Omental fat pad (tissue), 4 donors: ENCODE measurements around the gene ITGA6. TPM values are rescaled to one million over a fixed set of nuclear protein-coding genes. Genes with fewer than 3 reads are reported as not detected.

ENCODE experiments used
- ATAC-seq: fragments of 150-250 bp; one replicate; pipeline ENCODE4 v1.9.1; 2016; ENCODE audit warnings: mild to moderate bottlenecking, moderate library complexity; ENCODE audit not compliant: low FRiP score
- DNase-seq: peaks from one replicate; pipeline ENCODE4 v3.0.0-alpha.2; 2019; ENCODE audit warnings: low spot score
- total RNA-seq, 4 donors: library from RNA; depleted of rRNA; stranded (reverse); fragments of >200 nt; gene quantifications; one replicate each; pipeline ENCODE4 v1.1.0, GENCODE V29; 2016
- TF ChIP-seq, protein P1 (sequence below), 3 donors: fragments of 450-650 bp; IDR thresholded peaks; one replicate each; pipeline ENCODE4 v1.5.1; 2016 to 2017; ENCODE audit warnings: antibody characterized with exemption in 3 of 3, mild to moderate bottlenecking in 3 of 3, moderate library complexity in 2 of 3

ITGA6 gene
- total RNA-seq, 4 donors from 2014 or later, result 42.3 to 254 (median 93.9) TPM

DNA sequence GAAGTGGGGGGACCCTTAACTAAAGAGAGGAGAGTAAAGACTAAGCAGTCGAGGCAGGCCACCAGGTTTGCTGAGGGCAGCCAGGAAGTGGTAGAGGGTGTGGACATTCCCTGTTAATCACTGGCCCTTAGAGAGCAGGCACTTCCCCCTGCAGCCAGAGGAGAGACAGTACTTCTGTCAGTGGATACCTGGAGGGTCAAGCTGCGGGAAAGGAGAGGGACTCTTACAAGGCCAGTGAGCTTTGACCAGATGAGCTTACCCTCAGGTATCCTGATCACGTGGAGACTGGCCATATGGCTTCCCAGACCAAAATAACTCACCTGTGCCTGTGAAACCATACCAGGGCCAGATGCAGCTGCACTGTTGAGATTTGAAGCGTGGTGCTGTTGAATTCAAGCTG, 28.6 kb downstream of the ITGA6 start:
- DNase-seq (no peak), ATAC-seq (no peak)
- TF ChIP-seq, protein P1, sequence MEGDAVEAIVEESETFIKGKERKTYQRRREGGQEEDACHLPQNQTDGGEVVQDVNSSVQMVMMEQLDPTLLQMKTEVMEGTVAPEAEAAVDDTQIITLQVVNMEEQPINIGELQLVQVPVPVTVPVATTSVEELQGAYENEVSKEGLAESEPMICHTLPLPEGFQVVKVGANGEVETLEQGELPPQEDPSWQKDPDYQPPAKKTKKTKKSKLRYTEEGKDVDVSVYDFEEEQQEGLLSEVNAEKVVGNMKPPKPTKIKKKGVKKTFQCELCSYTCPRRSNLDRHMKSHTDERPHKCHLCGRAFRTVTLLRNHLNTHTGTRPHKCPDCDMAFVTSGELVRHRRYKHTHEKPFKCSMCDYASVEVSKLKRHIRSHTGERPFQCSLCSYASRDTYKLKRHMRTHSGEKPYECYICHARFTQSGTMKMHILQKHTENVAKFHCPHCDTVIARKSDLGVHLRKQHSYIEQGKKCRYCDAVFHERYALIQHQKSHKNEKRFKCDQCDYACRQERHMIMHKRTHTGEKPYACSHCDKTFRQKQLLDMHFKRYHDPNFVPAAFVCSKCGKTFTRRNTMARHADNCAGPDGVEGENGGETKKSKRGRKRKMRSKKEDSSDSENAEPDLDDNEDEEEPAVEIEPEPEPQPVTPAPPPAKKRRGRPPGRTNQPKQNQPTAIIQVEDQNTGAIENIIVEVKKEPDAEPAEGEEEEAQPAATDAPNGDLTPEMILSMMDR (IDR thresholded peaks at IDR 0.05), result no peak

DNA sequence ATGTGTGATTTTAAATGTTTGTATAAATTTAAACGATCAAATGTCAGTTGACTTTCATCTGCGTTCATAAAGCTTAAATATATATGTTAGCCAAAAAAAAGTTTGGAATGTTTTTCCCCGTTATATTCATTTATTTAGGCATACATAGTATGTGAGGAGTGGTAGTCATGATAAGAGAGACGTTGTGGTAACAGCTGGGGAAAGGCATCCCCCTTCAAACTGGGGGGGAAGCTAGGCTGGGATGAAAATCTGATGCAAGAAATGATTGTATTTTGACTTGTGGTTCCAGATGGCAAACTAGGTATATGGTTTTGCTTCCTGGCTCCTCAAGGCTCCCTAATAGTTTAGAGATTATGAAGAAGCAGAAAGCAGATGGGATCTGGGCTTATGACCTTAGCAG, 30.1 kb downstream of the ITGA6 start:
- DNase-seq (no peak), ATAC-seq (no peak)
- TF ChIP-seq, protein P1 (IDR thresholded peaks at IDR 0.05), result no peak

DNA sequence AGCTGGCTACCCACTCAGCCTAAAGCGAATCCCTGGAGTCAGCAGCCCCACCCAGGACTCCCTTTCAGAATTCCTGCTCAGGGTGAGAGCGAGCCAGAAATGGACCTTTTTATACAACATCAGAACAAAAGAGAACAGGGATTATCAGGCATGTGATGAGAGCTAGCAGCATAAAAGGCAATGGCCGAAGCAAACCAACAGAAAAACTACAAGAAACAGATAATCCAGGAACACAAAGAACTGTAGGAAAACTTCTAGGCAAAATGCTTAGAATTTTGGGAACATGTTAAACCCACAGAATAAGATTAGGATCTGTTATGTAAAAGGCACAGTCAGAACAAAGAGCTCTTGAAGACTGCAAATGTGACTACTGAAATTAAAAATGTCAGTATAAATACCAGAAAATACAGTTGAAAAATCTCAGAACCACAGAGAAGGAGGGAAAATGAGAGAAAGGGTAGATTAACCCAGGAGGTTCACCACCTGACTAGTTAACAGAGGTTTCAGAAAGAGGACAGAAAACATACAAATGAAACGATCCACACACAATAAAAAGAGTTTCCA, 31.3 kb downstream of the ITGA6 start:
- no peak for ATAC-seq
- TF ChIP-seq, protein P1 (IDR thresholded peaks at IDR 0.05), result no peak
- DNase-seq, result no peak

DNA sequence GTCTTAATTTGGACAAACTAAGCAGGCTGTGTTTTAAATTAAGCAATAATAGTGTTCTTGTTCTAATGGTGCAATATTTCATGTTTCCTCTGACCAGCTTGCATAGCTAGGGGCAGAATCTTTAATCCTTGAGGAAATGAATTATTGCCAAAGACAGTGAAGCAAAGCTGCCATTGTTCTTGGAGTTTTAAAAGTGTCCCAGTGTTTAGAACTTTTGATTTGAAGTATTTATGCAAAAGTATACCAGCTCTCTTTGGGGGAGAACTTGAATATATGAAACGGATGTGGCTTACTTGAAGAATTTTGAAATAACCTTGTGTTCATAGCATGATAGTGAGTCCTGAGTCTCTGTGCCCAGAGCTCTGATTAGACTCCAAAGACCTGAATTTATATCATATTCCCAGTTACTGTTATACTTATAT, 33.4 kb downstream of the ITGA6 start:
- no peak for DNase-seq
- TF ChIP-seq, protein P1 (IDR thresholded peaks at IDR 0.05), result no peak
- no peak for ATAC-seq

DNA sequence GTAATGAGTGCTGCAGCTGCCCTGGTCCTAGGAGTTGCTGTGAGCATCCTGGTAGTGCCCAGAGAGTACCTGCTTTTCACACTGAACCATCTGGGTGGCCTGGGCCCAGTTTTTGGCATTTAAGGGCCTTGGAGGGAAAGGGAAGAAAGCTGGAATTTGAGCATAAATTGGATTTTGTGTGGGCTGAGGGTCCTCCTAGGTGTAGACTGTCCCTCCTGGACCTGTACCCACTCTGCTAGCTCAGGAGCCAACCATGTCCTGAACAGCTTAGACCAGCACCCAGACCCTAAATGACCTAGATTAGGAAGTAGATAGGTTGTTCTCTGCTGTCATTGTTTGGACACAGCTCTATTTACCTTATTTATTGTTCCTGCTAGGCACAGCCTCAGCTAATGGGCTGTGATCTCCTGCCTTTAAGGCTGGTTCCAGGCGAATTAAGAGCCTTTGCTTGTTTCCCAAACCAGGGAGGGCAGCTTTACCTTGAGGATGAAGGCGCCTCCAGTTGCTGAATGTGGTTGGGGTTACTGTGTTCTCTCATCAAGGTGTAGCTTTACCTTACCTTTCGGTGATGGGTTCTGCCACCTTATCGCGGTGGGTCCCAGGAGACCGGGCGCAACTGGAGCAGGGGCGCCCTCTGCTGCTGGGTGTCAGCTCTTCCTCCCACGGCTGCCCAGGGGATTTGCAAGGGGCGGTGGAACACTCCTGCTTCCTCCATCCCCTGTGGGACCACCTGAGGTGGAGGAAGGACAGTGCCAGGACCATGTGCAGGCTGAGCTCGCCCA, 34.4 kb downstream of the ITGA6 start:
- DNase-seq, result no peak
- ATAC-seq, result peak; percentile 75
- TF ChIP-seq, protein P1 (IDR thresholded peaks at IDR 0.05), result no peak

DNA sequence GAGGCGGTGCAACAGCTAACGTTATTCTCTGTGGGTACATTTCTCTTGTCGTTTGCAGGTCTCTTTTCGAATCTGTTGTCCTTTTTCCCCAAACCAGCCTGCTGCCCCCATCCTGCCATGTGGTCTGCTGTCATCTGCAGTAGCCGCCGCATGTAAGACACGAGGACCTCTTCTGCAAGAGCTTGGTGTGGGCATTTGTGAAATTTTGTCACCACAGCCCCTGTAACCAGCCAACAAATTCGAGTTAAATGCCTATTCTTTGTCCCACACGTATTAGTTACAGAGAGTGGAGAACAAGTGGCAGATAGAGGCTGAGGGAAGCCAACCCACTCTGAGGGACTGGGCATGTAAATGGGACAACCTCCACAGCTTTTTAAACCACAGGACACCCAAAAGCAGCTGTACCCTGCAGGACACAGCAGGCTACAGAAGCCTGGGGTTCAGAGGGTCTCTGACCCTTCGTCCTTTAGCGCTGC, 35.0 kb downstream of the ITGA6 start:
- TF ChIP-seq, protein P1 (IDR thresholded peaks at IDR 0.05), result no peak
- ATAC-seq, result no peak
- DNase-seq, result no peak
